GM18505 (cell line): ENCODE measurements around the gene SLC46A1.

Experiments used
- ATAC-seq: cut with Tn5 transposase; IDR thresholded peaks from one replicate; pipeline ENCODE4 v1.9.1; 2021; ENCODE audit not compliant: unreplicated experiment
- POLR2A ChIP-seq: IDR thresholded peaks from 4 replicates; pipeline ENCODE4 v1.6.1; 2011; ENCODE audit warnings: borderline replicate concordance; ENCODE audit not compliant: insufficient read depth, insufficient read length; ENCODE audit errors: extremely low read depth

SLC46A1 gene

GRCh38 chr17:28379814-28380801, 25.9 kb downstream of the SLC46A1 start:
- no peak for ATAC-seq
- no peak for TF ChIP-seq POLR2A

- ATAC-seq, result no peak
- TF ChIP-seq POLR2A, result no peak
These were observed 33.1 kb downstream of the SLC46A1 start for GRCh38 chr17:28372945-28373274.

GRCh38 chr17:28372203-28372944, 33.6 kb downstream of the SLC46A1 start:
- TF ChIP-seq POLR2A, result no peak
- ATAC-seq, result no peak

- peak; percentile 40 for TF ChIP-seq POLR2A
These were observed 34.5 kb downstream of the SLC46A1 start, which contains the start of gene SARM1 for GRCh38 chr17:28371245-28372202. Gene SARM1 (plus strand): TSS chr17:28371694. CDS start chr17:28372033, 339 bp downstream.

DNA sequence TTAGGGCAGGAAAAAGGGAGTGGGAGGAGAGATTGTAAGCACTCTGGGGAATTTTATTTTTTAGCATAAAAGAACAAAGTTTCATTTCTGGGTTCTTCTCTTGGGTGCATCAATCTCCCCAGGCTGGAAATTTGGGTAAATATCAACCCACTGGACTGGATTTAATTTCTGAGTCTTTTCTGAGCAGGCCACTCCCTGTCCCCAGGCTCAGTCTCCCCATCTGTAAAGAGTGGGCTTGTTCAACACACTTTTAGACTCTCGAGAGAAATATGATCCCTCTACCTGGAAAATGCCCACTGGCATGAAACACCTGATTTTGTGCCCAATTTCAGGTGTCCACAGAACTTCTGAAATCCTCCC, 35.3 kb downstream of the SLC46A1 start:
- ATAC-seq, result no peak
- TF ChIP-seq POLR2A, result no peak

More at GRCh38 chr17:28371245-28372202, 34.5 kb downstream of the SLC46A1 start, which contains the start of gene SARM1:
- ATAC-seq, result peak; percentile 65

- no peak for TF ChIP-seq POLR2A
- ATAC-seq, result no peak
These were observed 35.8 kb downstream of the SLC46A1 start, which contains the start of gene VTN for GRCh38 chr17:28370035-28370743. Gene VTN (minus strand): TSS chr17:28370307. CDS start chr17:28370203, 104 bp downstream.

GRCh38 chr17:28369684-28370034, 36.4 kb downstream of the SLC46A1 start:
- TF ChIP-seq POLR2A, result no peak
- ATAC-seq, result no peak

DNA sequence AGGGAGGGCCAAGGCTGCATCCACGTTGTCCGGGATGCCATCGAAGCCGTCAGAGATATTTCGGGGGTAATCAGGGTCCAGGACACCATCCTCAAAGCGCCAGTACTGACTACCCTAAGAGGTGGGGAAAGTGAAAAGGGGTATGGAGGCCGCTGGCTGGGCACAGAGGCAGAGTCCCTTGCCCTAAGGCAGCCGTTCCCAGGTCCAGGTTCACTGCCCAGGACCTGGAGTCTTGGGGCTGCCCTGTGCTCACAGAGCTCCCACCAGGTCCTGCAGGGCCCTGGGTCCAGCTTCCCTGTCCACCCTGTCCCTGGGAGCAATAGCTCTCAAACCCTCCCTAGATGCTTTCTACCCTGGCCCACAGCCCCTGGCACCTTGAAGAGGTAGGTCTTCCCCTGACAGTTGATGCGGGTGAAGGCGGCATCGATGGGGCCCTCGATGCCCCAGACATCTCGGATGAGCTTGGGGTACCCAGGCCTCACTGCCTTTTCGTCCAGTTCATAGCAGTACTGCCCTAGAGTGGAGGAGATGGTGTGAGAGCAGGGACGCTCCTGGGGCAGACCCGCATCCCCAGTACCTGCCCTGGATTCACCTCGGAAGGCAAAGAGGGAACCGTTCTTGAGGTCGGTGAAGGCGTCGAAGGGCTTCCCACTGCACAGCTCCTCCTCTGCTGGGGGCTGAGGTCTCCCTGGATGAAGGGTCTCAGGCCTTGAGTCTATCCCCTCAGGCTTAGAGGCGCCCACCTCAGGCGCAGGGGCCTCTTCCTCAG, 36.9 kb downstream of the SLC46A1 start:
- TF ChIP-seq POLR2A, result no peak
- no peak for ATAC-seq

- TF ChIP-seq POLR2A, result no peak
- ATAC-seq, result no peak
These were observed 37.6 kb downstream of the SLC46A1 start for GRCh38 chr17:28368306-28368831.

GRCh38 chr17:28367641-28368305, 38.2 kb downstream of the SLC46A1 start:
- ATAC-seq, result no peak
- no peak for TF ChIP-seq POLR2A

- ATAC-seq, result no peak
- no peak for TF ChIP-seq POLR2A
These were observed 39.4 kb downstream of the SLC46A1 start for GRCh38 chr17:28366605-28367004.
